SU-DHL-6 (cell line): ENCODE measurements around the gene MYL6.

Source experiments
- H2AFZ ChIP-seq: fragments of 200-600 bp; sonication (generic); 2 replicates; pipeline ENCODE4 v1.6.1; 2014; ENCODE audit warnings: low read depth, mild to moderate bottlenecking, moderate library complexity, mixed read lengths, antibody characterized with exemption, low read length; ENCODE audit not compliant: severe bottlenecking
- H3F3A ChIP-seq: fragments of 200-600 bp; shearing (Covaris generic); 2 replicates; pipeline ENCODE4 v1.6.0; 2016; ENCODE audit warnings: antibody characterized with exemption, mild to moderate bottlenecking; ENCODE audit not compliant: insufficient read depth
- H3K27ac ChIP-seq: fragments of 200-600 bp; sonication (generic); 2 replicates; pipeline ENCODE4 v1.5.1; 2016; ENCODE audit warnings: low read depth, mild to moderate bottlenecking, low read length, moderate library complexity, mixed read lengths
- H3K27me3 ChIP-seq: fragments of 200-600 bp; sonication (generic), shearing (Covaris generic); 2 replicates; pipeline ENCODE4 v1.6.0; 2014; ENCODE audit warnings: mild to moderate bottlenecking, low read length
- H3K36me3 ChIP-seq: fragments of 200-600 bp; sonication (generic); 2 replicates; pipeline ENCODE4 v1.6.1; 2014; ENCODE audit warnings: mild to moderate bottlenecking, low read length, mixed read lengths
- H3K4me2 ChIP-seq: fragments of 300-600, 200-600 bp; shearing (Covaris generic), sonication (generic); 2 replicates; pipeline ENCODE4 v1.6.0; 2014; ENCODE audit warnings: low read length, low read depth, mild to moderate bottlenecking; ENCODE audit not compliant: poor library complexity, severe bottlenecking
- H3K4me3 ChIP-seq: fragments of 200-600 bp; sonication (generic); 2 replicates; pipeline ENCODE4 v1.5.1; 2014; ENCODE audit warnings: antibody characterized with exemption, low read length, mild to moderate bottlenecking, mixed read lengths; ENCODE audit not compliant: insufficient read depth, poor library complexity, severe bottlenecking
- H3K79me2 ChIP-seq: fragments of 200-600 bp; sonication (generic); 2 replicates; pipeline ENCODE4 v1.6.1; 2014; ENCODE audit warnings: mild to moderate bottlenecking, low read length, moderate library complexity; ENCODE audit not compliant: insufficient read depth
- H3K9ac ChIP-seq: fragments of 200-600 bp; sonication (generic); 2 replicates; pipeline ENCODE4 v1.7.0; 2014; ENCODE audit warnings: mild to moderate bottlenecking, low read length
- H3K9me2 ChIP-seq: fragments of 200-600 bp; sonication (generic); replicated peaks from 2 replicates; pipeline ENCODE4 v1.6.1; 2014; ENCODE audit warnings: low read length; ENCODE audit not compliant: insufficient read depth
- H3K9me3 ChIP-seq: fragments of 200-600 bp; sonication (generic); 2 replicates; pipeline ENCODE4 v1.6.1; 2014; ENCODE audit warnings: low read length, mixed read lengths; ENCODE audit not compliant: insufficient read depth
- H4K20me1 ChIP-seq: fragments of 200-600 bp; sonication (generic); 2 replicates; pipeline ENCODE4 v1.6.1; 2014; ENCODE audit warnings: low read depth, mild to moderate bottlenecking, antibody characterized with exemption, low read length, moderate library complexity, mixed read lengths
- EZH2phosphoT487 ChIP-seq: fragments of 200-600 bp; sonication (generic), shearing (Covaris generic); conservative IDR thresholded peaks from 2 replicates; pipeline ENCODE4 v1.6.1; 2018; ENCODE audit warnings: mild to moderate bottlenecking, antibody characterized with exemption, low read length, moderate library complexity, mixed read lengths
- TF ChIP-seq, protein P1 (sequence below): fragments of 200-600 bp; sonication (generic); IDR thresholded peaks from one replicate; pipeline ENCODE4 v1.5.1; 2017; ENCODE audit warnings: antibody characterized with exemption, mild to moderate bottlenecking, low read length, moderate library complexity; ENCODE audit not compliant: insufficient read depth, poor library complexity, severe bottlenecking

The MYL6 gene

GRCh38 chr12:56117778-56118687, 40.1 kb upstream of the MYL6 start, which contains the start of gene ZC3H10:
ZC3H10 (plus strand) TSS chr12:56118266; CDS start chr12:56120563, 2,297 bp downstream.
- H3K4me3 ChIP-seq: peak within 1 kb of the TSS; percentile 89
- H4K20me1 ChIP-seq: no peaks in the 10 kb centered on the region
- no peaks in the 10 kb centered on the region for H3K9me2 ChIP-seq
- H2AFZ ChIP-seq: no peak within 1 kb of the TSS
- peak within 1 kb of the TSS; percentile 86 for H3K4me2 ChIP-seq
- H3K36me3 ChIP-seq: peaks cover 5% of the 10 kb centered on the region; the same call in 1 of the 2 replicates
- H3F3A ChIP-seq: peaks cover 52% of the 10 kb centered on the region
- H3K79me2 ChIP-seq: peaks cover 21% of the 10 kb centered on the region
- no peaks in the 10 kb centered on the region for H3K9me3 ChIP-seq
- peak within 1 kb of the TSS; percentile 85 for H3K9ac ChIP-seq
- TF ChIP-seq, protein P1, sequence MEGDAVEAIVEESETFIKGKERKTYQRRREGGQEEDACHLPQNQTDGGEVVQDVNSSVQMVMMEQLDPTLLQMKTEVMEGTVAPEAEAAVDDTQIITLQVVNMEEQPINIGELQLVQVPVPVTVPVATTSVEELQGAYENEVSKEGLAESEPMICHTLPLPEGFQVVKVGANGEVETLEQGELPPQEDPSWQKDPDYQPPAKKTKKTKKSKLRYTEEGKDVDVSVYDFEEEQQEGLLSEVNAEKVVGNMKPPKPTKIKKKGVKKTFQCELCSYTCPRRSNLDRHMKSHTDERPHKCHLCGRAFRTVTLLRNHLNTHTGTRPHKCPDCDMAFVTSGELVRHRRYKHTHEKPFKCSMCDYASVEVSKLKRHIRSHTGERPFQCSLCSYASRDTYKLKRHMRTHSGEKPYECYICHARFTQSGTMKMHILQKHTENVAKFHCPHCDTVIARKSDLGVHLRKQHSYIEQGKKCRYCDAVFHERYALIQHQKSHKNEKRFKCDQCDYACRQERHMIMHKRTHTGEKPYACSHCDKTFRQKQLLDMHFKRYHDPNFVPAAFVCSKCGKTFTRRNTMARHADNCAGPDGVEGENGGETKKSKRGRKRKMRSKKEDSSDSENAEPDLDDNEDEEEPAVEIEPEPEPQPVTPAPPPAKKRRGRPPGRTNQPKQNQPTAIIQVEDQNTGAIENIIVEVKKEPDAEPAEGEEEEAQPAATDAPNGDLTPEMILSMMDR: peak; percentile 35
- no peak for TF ChIP-seq EZH2phosphoT487
- no peaks in the 10 kb centered on the region for H3K27me3 ChIP-seq
- H3K27ac ChIP-seq: peak within 1 kb of the TSS; percentile 91

- Histone ChIP-seq H2AFZ (no peak overlapping the region), H3K27ac (peak overlapping the region; percentile 62), H3K9me3 (no peaks in the 10 kb centered on the region), H3K9me2 (no peaks in the 10 kb centered on the region), H3F3A (peaks cover 44% of the 10 kb centered on the region), H3K27me3 (no peaks in the 10 kb centered on the region), H3K79me2 (peaks cover 21% of the 10 kb centered on the region), H3K4me2 (peak overlapping the region; percentile 82), H3K9ac (peak overlapping the region; percentile 64), H4K20me1 (no peaks in the 10 kb centered on the region), H3K4me3 (peak overlapping the region; percentile 57), H3K36me3 (peaks cover 5% of the 10 kb centered on the region; the same call in 1 of the 2 replicates)
- TF ChIP-seq EZH2phosphoT487: no peak
- TF ChIP-seq, protein P1: no peak
Measured at GRCh38 chr12:56118688-56119357, 39.3 kb upstream of the MYL6 start.

GRCh38 chr12:56119361-56119796, 38.8 kb upstream of the MYL6 start:
- peak overlapping the region; percentile 57 for H3K4me3 ChIP-seq
- no peaks in the 10 kb centered on the region for H3K9me3 ChIP-seq
- peaks cover 21% of the 10 kb centered on the region for H3K79me2 ChIP-seq
- H3F3A ChIP-seq: peaks cover 41% of the 10 kb centered on the region
- peak overlapping the region; percentile 82 for H3K4me2 ChIP-seq
- TF ChIP-seq, protein P1: peak; percentile 77
- TF ChIP-seq EZH2phosphoT487: no peak
- H3K27me3 ChIP-seq: no peaks in the 10 kb centered on the region
- H3K9ac ChIP-seq: peak overlapping the region; percentile 64
- peak overlapping the region; percentile 62 for H3K27ac ChIP-seq
- peaks cover 5% of the 10 kb centered on the region; the same call in 1 of the 2 replicates for H3K36me3 ChIP-seq
- no peak overlapping the region for H2AFZ ChIP-seq
- no peaks in the 10 kb centered on the region for H3K9me2 ChIP-seq
- H4K20me1 ChIP-seq: no peaks in the 10 kb centered on the region
